Fibroblast of lung (primary cell): ENCODE results near the gene TWNK. TPM values are rescaled to one million over a fixed set of nuclear protein-coding genes. Genes with fewer than 3 reads are reported as not detected.

Experiments
- DNase-seq, 2 donors: peaks; one replicate each; pipeline versions ENCODE4 v3.0.0 to v3.0.0-alpha.2; 2010; ENCODE audit warnings: low read depth in 2 of 2
- H2AFZ ChIP-seq: 2 replicates; pipeline ENCODE4 v1.5.1; 2012; ENCODE audit warnings: low read length, control low read depth, inconsistent platforms
- H3K27ac ChIP-seq: 2 replicates; pipeline ENCODE4 v1.5.1; 2011; ENCODE audit warnings: low read length, control low read depth; ENCODE audit not compliant: insufficient read depth
- H3K27me3 ChIP-seq: 2 replicates; pipeline ENCODE4 v1.5.1; 2011; ENCODE audit warnings: mild to moderate bottlenecking, low read length; ENCODE audit not compliant: control insufficient read depth, insufficient read depth
- H3K36me3 ChIP-seq: 2 replicates; pipeline ENCODE4 v1.5.1; 2011; ENCODE audit warnings: low read length; ENCODE audit not compliant: control insufficient read depth, insufficient read depth
- H3K4me1 ChIP-seq: 2 replicates; pipeline ENCODE4 v1.5.1; 2011; ENCODE audit warnings: low read length; ENCODE audit not compliant: control insufficient read depth, insufficient read depth; ENCODE audit errors: extremely low read depth
- H3K4me2 ChIP-seq: 2 replicates; pipeline ENCODE4 v1.5.1; 2011; ENCODE audit warnings: low read length, control low read depth; ENCODE audit not compliant: insufficient read depth; ENCODE audit errors: extremely low read depth
- H3K4me3 ChIP-seq, 4 experiments: fragments of 200-600 bp in 1 of 4; sonication (generic) in 1 of 4; replicated peaks in 1 of 4; 2 replicates each; pipeline ENCODE4 v1.5.1; 2011 to 2016; ENCODE audit warnings: low read length in 4 of 4, low read depth in 3 of 4, mild to moderate bottlenecking in 3 of 4, control low read depth in 2 of 4, inconsistent platforms in 1 of 4, mixed read lengths in 1 of 4; ENCODE audit not compliant: insufficient read depth in 1 of 4; ENCODE audit errors: control extremely low read depth in 1 of 4
- H3K79me2 ChIP-seq: 2 replicates; pipeline ENCODE4 v1.5.1; 2012; ENCODE audit warnings: mild to moderate bottlenecking, low read length, inconsistent platforms; ENCODE audit not compliant: control insufficient read depth, insufficient read depth
- H3K9ac ChIP-seq: 2 replicates; pipeline ENCODE4 v1.5.1; 2011; ENCODE audit warnings: mild to moderate bottlenecking, low read length, control low read depth; ENCODE audit not compliant: insufficient read depth
- H3K9me3 ChIP-seq: 2 replicates; pipeline ENCODE4 v1.5.1; 2012; ENCODE audit warnings: low read depth, low read length; ENCODE audit not compliant: control insufficient read depth, insufficient read depth
- H4K20me1 ChIP-seq: 2 replicates; pipeline ENCODE4 v1.5.1; 2011; ENCODE audit warnings: low read length; ENCODE audit not compliant: control insufficient read depth, insufficient read depth; ENCODE audit errors: extremely low read depth
- EZH2 ChIP-seq: IDR thresholded peaks from 2 replicates; pipeline ENCODE4 v1.5.1; 2012; ENCODE audit warnings: low read length, control low read depth, mild to moderate bottlenecking; ENCODE audit errors: missing control alignments
- polyA plus RNA-seq, 2 donors: library from polyadenylated mRNA; depleted of rRNA in 1 of 2; stranded (reverse) in 1 of 2; unstranded in 1 of 2; fragments of >200 nt; gene quantifications; 2 replicates each; pipeline ENCODE4 v1.2.1, GENCODE V29; 2011 to 2012; ENCODE audit warnings: missing spikeins in 1 of 2
- total RNA-seq: library from RNA; depleted of rRNA; stranded (reverse); fragments of >200 nt; gene quantifications from 2 replicates; pipeline ENCODE4 v1.2.1, GENCODE V29; 2014
- TF ChIP-seq, protein P1 (sequence below), 2 donors: IDR thresholded peaks in 1 of 2; conservative IDR thresholded peaks in 1 of 2; 1 replicate in 1 of 2; 2 replicates in 1 of 2; pipeline ENCODE4 v1.5.1; 2011 to 2012; ENCODE audit warnings: low read length in 2 of 2, control low read depth in 1 of 2, inconsistent platforms in 1 of 2, low read depth in 1 of 2, mild to moderate bottlenecking in 1 of 2

The TWNK gene
- total and polyA plus RNA-seq, 2 donors (not counting 1 experiment from before 2014, with no cell fraction given) = 3.8 to 6.1 TPM

DNA sequence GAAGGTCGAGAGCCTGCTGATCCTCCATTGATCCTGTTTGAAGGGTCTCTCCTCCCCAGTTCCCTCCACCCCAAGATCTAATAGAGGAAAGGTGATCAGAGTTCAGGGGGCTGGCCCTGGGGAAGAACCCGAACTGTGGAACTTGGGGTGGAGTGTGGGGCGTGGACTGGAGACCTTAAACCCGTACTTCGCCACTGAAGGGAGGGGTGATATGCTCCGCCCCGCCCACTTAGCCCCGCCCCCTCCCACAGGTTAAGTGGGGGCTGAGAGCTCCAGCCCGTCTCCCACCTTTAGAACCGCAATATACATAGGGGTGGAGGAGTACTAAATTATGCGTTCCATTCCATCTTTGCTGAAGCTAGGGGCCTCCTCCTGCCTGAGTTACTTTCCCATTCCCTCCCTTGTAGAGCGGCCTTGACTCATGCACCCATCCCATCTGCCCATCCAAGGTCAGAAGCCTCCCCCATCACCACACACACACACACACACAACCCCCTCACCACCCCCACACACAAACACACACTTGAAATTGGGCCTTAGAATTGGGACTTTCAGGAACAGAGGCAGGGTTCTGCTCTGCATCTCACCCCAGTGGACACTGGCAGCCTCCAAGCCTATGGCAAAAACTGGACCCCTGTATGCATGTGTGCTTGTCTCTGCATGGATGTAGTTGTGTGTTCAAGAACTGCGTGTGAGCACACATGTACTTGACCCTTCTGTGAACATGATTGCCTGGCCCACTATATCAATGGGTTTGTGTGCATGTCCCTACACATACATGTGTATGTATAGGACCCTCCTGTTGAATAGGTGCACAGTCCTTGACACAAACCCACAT lies 17.0 kb upstream of the TWNK start:
- Histone ChIP-seq H4K20me1 (no peaks in the 10 kb centered on the region), H3K9me3 (no peaks in the 10 kb centered on the region), H3K4me1 (peaks cover 3% of the 10 kb centered on the region), H2AFZ (no peak overlapping the region), H3K9ac (no peak overlapping the region), H3K4me3 (peak overlapping the region in 2 of 4 experiments; percentile 44 to 68), H3K79me2 (no peaks in the 10 kb centered on the region), H3K27ac (no peak overlapping the region), H3K27me3 (no peaks in the 10 kb centered on the region), H3K4me2 (peak overlapping the region; percentile 79), H3K36me3 (peaks cover 2% of the 10 kb centered on the region)
- TF ChIP-seq, protein P1, sequence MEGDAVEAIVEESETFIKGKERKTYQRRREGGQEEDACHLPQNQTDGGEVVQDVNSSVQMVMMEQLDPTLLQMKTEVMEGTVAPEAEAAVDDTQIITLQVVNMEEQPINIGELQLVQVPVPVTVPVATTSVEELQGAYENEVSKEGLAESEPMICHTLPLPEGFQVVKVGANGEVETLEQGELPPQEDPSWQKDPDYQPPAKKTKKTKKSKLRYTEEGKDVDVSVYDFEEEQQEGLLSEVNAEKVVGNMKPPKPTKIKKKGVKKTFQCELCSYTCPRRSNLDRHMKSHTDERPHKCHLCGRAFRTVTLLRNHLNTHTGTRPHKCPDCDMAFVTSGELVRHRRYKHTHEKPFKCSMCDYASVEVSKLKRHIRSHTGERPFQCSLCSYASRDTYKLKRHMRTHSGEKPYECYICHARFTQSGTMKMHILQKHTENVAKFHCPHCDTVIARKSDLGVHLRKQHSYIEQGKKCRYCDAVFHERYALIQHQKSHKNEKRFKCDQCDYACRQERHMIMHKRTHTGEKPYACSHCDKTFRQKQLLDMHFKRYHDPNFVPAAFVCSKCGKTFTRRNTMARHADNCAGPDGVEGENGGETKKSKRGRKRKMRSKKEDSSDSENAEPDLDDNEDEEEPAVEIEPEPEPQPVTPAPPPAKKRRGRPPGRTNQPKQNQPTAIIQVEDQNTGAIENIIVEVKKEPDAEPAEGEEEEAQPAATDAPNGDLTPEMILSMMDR (conservative IDR thresholded peaks at IDR 0.05 in 1 of 2, IDR thresholded peaks at IDR 0.05 in 1 of 2; ENCODE audit: low read depth in 1 of 2, low read length in 2 of 2) = no peak
- no peak for TF ChIP-seq EZH2
- no peak for DNase-seq

DNA sequence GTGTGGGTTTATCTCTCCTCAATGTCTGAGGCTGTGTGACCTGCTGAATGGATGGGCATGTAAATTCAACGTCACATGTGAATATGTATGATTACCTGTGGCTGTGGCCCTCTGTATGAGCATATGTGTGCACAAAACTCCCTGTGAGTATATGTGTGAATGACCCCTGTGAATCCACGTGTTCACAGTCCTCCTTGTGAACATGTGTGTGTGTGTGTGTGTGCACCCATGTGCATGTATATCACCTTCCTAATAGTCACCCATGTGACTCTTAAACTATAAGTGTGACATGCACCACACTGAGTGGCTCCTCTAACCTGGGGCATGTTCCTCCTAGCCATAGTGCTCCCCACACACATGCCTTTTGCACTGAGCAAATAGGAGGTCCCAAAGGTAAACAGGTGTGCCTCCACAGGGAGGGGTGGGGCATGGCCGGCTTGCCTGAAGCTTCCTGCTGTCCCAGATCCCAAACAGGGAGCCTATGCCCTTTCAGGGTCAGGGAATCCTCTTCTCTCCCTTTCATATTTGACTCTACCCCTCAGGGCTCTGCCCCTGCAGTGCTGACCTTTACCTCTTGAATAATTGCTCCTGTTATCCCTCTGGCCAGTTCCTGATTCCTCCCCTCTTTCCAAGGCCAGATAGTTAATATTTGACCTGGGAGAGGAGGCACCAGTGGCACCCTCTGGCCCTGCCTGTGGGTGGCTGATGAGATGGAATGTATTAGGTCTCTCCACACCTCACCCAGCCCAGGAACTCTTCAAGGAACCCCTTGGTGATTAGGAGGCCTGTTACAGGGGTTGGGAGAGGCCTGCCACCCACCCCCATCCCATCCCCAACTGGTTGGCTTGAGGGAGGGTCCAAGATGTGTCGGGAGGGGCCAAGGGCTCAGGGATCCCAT lies 16.2 kb upstream of the TWNK start:
- Histone ChIP-seq H3K4me3 (no peak overlapping the region), H3K9me3 (no peaks in the 10 kb centered on the region), H3K79me2 (no peaks in the 10 kb centered on the region), H4K20me1 (no peaks in the 10 kb centered on the region), H3K27me3 (no peaks in the 10 kb centered on the region), H2AFZ (no peak overlapping the region), H3K4me2 (no peak overlapping the region), H3K27ac (no peak overlapping the region), H3K9ac (no peak overlapping the region), H3K4me1 (peaks cover 3% of the 10 kb centered on the region), H3K36me3 (no peaks in the 10 kb centered on the region)
- DNase-seq = no peak
- TF ChIP-seq, protein P1 (conservative IDR thresholded peaks at IDR 0.05 in 1 of 2, IDR thresholded peaks at IDR 0.05 in 1 of 2; ENCODE audit: low read depth in 1 of 2, low read length in 2 of 2) = no peak
- no peak for TF ChIP-seq EZH2
